ENCODE data around the gene ZNF292.
"Not testable (repeated sequence)": the region's sequence is repeated elsewhere in the genome, so short reads cannot be mapped to it uniquely, and the experiment has no call there.

The ZNF292 gene

GRCh38 chr6:87287251-87287650, 131.9 kb downstream of the ZNF292 start:
- H3K4me3 ChIP-seq (ENCODE audit: low read depth, low read length): no peak overlapping the region
- TF ChIP-seq, protein P1, sequence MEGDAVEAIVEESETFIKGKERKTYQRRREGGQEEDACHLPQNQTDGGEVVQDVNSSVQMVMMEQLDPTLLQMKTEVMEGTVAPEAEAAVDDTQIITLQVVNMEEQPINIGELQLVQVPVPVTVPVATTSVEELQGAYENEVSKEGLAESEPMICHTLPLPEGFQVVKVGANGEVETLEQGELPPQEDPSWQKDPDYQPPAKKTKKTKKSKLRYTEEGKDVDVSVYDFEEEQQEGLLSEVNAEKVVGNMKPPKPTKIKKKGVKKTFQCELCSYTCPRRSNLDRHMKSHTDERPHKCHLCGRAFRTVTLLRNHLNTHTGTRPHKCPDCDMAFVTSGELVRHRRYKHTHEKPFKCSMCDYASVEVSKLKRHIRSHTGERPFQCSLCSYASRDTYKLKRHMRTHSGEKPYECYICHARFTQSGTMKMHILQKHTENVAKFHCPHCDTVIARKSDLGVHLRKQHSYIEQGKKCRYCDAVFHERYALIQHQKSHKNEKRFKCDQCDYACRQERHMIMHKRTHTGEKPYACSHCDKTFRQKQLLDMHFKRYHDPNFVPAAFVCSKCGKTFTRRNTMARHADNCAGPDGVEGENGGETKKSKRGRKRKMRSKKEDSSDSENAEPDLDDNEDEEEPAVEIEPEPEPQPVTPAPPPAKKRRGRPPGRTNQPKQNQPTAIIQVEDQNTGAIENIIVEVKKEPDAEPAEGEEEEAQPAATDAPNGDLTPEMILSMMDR (IDR thresholded peaks at IDR 0.05; ENCODE audit: low read depth, low read length): no peak

DNA sequence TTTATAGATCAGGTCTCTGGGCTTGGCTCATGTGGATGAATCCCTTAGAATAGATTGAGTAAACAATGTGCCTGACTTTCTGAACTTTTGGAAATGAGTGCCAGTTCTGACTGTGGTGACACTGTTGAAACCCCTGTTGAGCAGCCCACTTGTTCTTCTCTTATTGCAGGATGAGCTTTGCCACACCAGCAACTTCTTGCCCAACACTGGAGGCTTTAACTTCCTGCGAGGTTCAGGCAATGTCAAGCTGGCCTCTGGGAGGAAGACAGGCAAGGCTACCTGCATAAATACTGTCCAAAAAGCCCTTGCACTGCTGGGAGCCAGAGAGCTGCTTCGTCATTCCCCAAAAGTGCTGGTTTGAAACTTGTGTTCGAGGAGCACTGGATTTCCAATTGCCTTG, 134.2 kb downstream of the ZNF292 start:
- TF ChIP-seq, protein P1 (IDR thresholded peaks at IDR 0.05; ENCODE audit: low read depth, low read length): no peak
- no peak overlapping the region for H3K4me3 ChIP-seq (ENCODE audit: low read depth, low read length)

GRCh38 chr6:87291883-87292282, 136.5 kb downstream of the ZNF292 start:
- TF ChIP-seq, protein P1 (IDR thresholded peaks at IDR 0.05; ENCODE audit: low read depth, low read length): no peak
- H3K4me3 ChIP-seq (ENCODE audit: low read depth, low read length): no peak overlapping the region

GRCh38 chr6:87293526-87293925, 138.2 kb downstream of the ZNF292 start:
- H3K4me3 ChIP-seq (ENCODE audit: low read depth, low read length): no peak overlapping the region
- TF ChIP-seq, protein P1 (IDR thresholded peaks at IDR 0.05; ENCODE audit: low read depth, low read length): no peak

- TF ChIP-seq, protein P1 (IDR thresholded peaks at IDR 0.05; ENCODE audit: low read depth, low read length): no peak
- no peak overlapping the region for H3K4me3 ChIP-seq (ENCODE audit: low read depth, low read length)
Observed at GRCh38 chr6:87297119-87297518, 141.8 kb downstream of the ZNF292 start.

- not testable (repeated sequence) for H3K4me3 ChIP-seq (ENCODE audit: low read depth, low read length)
Observed at GRCh38 chr6:87301277-87301676, 145.9 kb downstream of the ZNF292 start.

DNA sequence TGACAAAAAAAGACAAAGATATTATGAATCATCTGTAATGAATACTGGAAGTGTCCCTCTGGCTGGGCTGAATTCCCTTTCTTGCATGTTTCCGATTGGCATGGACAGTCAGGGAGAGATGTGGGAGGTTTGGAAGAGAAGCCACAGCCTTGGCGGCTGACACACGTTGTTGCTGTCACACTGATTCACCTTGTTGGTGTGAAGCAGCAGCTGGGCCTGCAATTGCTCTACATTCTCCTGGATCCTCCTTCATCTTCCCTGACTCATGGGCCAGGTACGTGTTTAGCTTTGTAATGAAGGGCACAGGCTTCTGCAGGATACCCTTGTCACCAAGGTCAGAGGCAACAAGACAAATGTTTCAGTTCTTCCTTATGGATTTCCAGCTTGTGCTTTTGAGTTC, 153.6 kb downstream of the ZNF292 start:
- no peak overlapping the region for H3K4me3 ChIP-seq (ENCODE audit: low read depth, low read length)
- TF ChIP-seq, protein P1 (IDR thresholded peaks at IDR 0.05; ENCODE audit: low read depth, low read length): no peak

GRCh38 chr6:87312860-87313259, 157.5 kb downstream of the ZNF292 start:
- H3K4me3 ChIP-seq (ENCODE audit: low read depth, low read length): no peak overlapping the region
- TF ChIP-seq, protein P1 (IDR thresholded peaks at IDR 0.05; ENCODE audit: low read depth, low read length): no peak
